Neuronal stem cell (in vitro differentiated cells): ENCODE data around the gene CXorf38.

Experiments
- DNase-seq: peaks from one replicate; pipeline ENCODE4 v3.0.0-alpha.2; 2013; ENCODE audit warnings: low spot score
- H2AFZ ChIP-seq: one replicate; pipeline ENCODE4 v1.6.1; 2013; ENCODE audit warnings: mild to moderate bottlenecking, low read length, inconsistent platforms
- H2AK5ac ChIP-seq: 2 replicates; pipeline ENCODE4 v1.6.1; 2013; ENCODE audit warnings: low read depth, mild to moderate bottlenecking, inconsistent platforms, low read length, moderate library complexity, mixed read lengths
- H2BK120ac ChIP-seq: 2 replicates; pipeline ENCODE4 v1.6.1; 2013; ENCODE audit warnings: low read depth, mild to moderate bottlenecking, inconsistent platforms, low read length, moderate library complexity, mixed read lengths
- H2BK12ac ChIP-seq: one replicate; pipeline ENCODE4 v1.6.1; 2013; ENCODE audit warnings: low read length, inconsistent platforms
- H2BK15ac ChIP-seq: 2 replicates; pipeline ENCODE4 v1.6.1; 2013; ENCODE audit warnings: mild to moderate bottlenecking, low read length, inconsistent platforms, mixed read lengths
- H2BK5ac ChIP-seq: one replicate; pipeline ENCODE4 v1.6.1; 2013; ENCODE audit warnings: inconsistent platforms, mild to moderate bottlenecking, low read length, moderate library complexity
- H3K14ac ChIP-seq: one replicate; pipeline ENCODE4 v1.6.1; 2013; ENCODE audit warnings: low read length, inconsistent platforms
- H3K18ac ChIP-seq: 2 replicates; pipeline ENCODE4 v1.6.1; 2013; ENCODE audit warnings: low read length, inconsistent platforms
- H3K23ac ChIP-seq: 2 replicates; pipeline ENCODE4 v1.6.1; 2013; ENCODE audit warnings: low read depth, mild to moderate bottlenecking, mixed read lengths, low read length, inconsistent platforms; ENCODE audit not compliant: poor library complexity
- H3K27ac ChIP-seq: replicated peaks from 3 replicates; pipeline ENCODE4 v1.5.1; 2013; ENCODE audit warnings: low read length, inconsistent platforms
- H3K27me3 ChIP-seq, 3 experiments: 2 replicates each; pipeline ENCODE4 v1.6.1; 2013; ENCODE audit warnings: low read length in 3 of 3, mild to moderate bottlenecking in 2 of 3, inconsistent platforms in 1 of 3, low read depth in 1 of 3, mixed read lengths in 1 of 3, moderate library complexity in 1 of 3; ENCODE audit not compliant: control insufficient read depth in 3 of 3, insufficient read depth in 3 of 3
- H3K36me3 ChIP-seq, 2 donors: replicated peaks in 1 of 2; 2 replicates each; pipeline ENCODE4 v1.6.1; 2013; ENCODE audit warnings: low read length in 2 of 2; ENCODE audit not compliant: control insufficient read depth in 2 of 2, insufficient read depth in 2 of 2
- H3K4ac ChIP-seq: 2 replicates; pipeline ENCODE4 v1.6.1; 2013; ENCODE audit warnings: inconsistent platforms, mild to moderate bottlenecking, low read length, moderate library complexity
- H3K4me1 ChIP-seq, 2 donors: 1 replicate in 1 of 2; 2 replicates in 1 of 2; pipeline ENCODE4 v1.6.1; 2013; ENCODE audit warnings: low read length in 2 of 2, low read depth in 1 of 2; ENCODE audit not compliant: control insufficient read depth in 2 of 2, insufficient read depth in 1 of 2
- H3K4me2 ChIP-seq: one replicate; pipeline ENCODE4 v1.6.1; 2013; ENCODE audit warnings: mild to moderate bottlenecking, low read length, inconsistent platforms; ENCODE audit not compliant: insufficient read depth, poor library complexity, severe bottlenecking
- H3K4me3 ChIP-seq, 2 donors: 2 replicates each; pipeline ENCODE4 v1.5.1; 2013; ENCODE audit warnings: low read length in 2 of 2, mild to moderate bottlenecking in 2 of 2, inconsistent platforms in 1 of 2, moderate library complexity in 1 of 2
- H3K79me1 ChIP-seq: one replicate; pipeline ENCODE4 v1.6.1; 2013; ENCODE audit warnings: low read depth, mild to moderate bottlenecking, inconsistent platforms, low read length, moderate library complexity
- H3K9ac ChIP-seq: one replicate; pipeline ENCODE4 v1.6.1; 2013; ENCODE audit warnings: mild to moderate bottlenecking, low read depth, low read length, inconsistent platforms; ENCODE audit not compliant: poor library complexity
- H3K9me3 ChIP-seq, 2 donors: replicated peaks in 1 of 2; 2 replicates each; pipeline versions ENCODE3 to v1.6.1; 2013; ENCODE audit warnings: low read length in 2 of 2, mild to moderate bottlenecking in 2 of 2, inconsistent platforms in 1 of 2, low read depth in 1 of 2, mixed read lengths in 1 of 2, moderate library complexity in 1 of 2; ENCODE audit not compliant: control insufficient read depth in 2 of 2, insufficient read depth in 1 of 2
- H4K8ac ChIP-seq: one replicate; pipeline ENCODE4 v1.6.1; 2013; ENCODE audit warnings: low read depth, mild to moderate bottlenecking, inconsistent platforms, low read length, moderate library complexity
- H4K91ac ChIP-seq: one replicate; pipeline ENCODE4 v1.6.1; 2013; ENCODE audit warnings: low read length, low read depth, mild to moderate bottlenecking, inconsistent platforms; ENCODE audit not compliant: poor library complexity
- WGBS, 2 donors: extraction: QIAGEN DNeasy Blood & Tissue Kit; methylation state at CpG; one replicate each; pipeline ENCODE4 v1.1.7; 2013; ENCODE audit warnings: missing lambda C conversion rate in 2 of 2, mixed read lengths in 1 of 2; ENCODE audit not compliant: insufficient read length in 2 of 2, insufficient replicate concordance in 1 of 2; ENCODE audit errors: extremely low coverage in 2 of 2; 5-methylcytosine and 5-hydroxymethylcytosine counted together

Gene CXorf38

GRCh38 chrX:40663880-40664630, 16.7 kb upstream of the CXorf38 start:
- Histone ChIP-seq H3K4me1 (no peaks in the 10 kb centered on the region), H3K36me3 (peaks cover 13 to 77% of the 10 kb centered on the region in 2 donors), H3K9me3 (no peaks in the 10 kb centered on the region), H4K8ac (no peak overlapping the region), H3K4me2 (no peak overlapping the region), H3K14ac (no peak overlapping the region), H2BK15ac (no peak overlapping the region), H2AFZ (no peak overlapping the region), H2BK5ac (no peak overlapping the region), H2BK12ac (no peak overlapping the region), H3K4me3 (no peak overlapping the region), H3K9ac (no peak overlapping the region), H3K4ac (no peak overlapping the region), H3K27ac (no peak overlapping the region), H2BK120ac (no peak overlapping the region), H3K79me1 (peaks cover 1% of the 10 kb centered on the region), H3K27me3 (no peaks in the 10 kb centered on the region), H3K23ac (no peak overlapping the region), H2AK5ac (no peak overlapping the region), H3K18ac (no peak overlapping the region), H4K91ac (no peak overlapping the region)
- WGBS, 2 donors, result no CpG with 5 or more reads among the region's 6 CpGs
- no peak for DNase-seq

- no peak overlapping the region for H2BK120ac ChIP-seq
- H3K23ac ChIP-seq, result no peak overlapping the region
- H3K79me1 ChIP-seq, result peaks cover 1% of the 10 kb centered on the region
- no CpG with 5 or more reads among the region's 3 CpGs for WGBS, 2 donors
- H3K36me3 ChIP-seq, result peaks cover 13 to 75% of the 10 kb centered on the region in 2 donors
- H3K27ac ChIP-seq, result no peak overlapping the region
- H3K14ac ChIP-seq, result no peak overlapping the region
- no peak overlapping the region for H4K91ac ChIP-seq
- no peak overlapping the region for H3K18ac ChIP-seq
- no peak overlapping the region for H3K4me2 ChIP-seq
- H3K4me1 ChIP-seq, result no peaks in the 10 kb centered on the region
- H3K9ac ChIP-seq, result no peak overlapping the region
- no peak overlapping the region for H4K8ac ChIP-seq
- H3K27me3 ChIP-seq, result no peaks in the 10 kb centered on the region
- DNase-seq, result no peak
- H2BK15ac ChIP-seq, result no peak overlapping the region
- no peak overlapping the region for H2AK5ac ChIP-seq
- H2AFZ ChIP-seq, result no peak overlapping the region
- H2BK5ac ChIP-seq, result no peak overlapping the region
- no peak overlapping the region for H2BK12ac ChIP-seq
- no peak overlapping the region for H3K4me3 ChIP-seq
- no peaks in the 10 kb centered on the region for H3K9me3 ChIP-seq
- no peak overlapping the region for H3K4ac ChIP-seq
Measured at GRCh38 chrX:40663078-40663740, 15.8 kb upstream of the CXorf38 start.

GRCh38 chrX:40661489-40661888, 14.1 kb upstream of the CXorf38 start:
- no CpG with 5 or more reads among the region's 2 CpGs for WGBS, 2 donors
- Histone ChIP-seq H4K91ac (no peak overlapping the region), H3K27me3 (no peaks in the 10 kb centered on the region), H3K27ac (no peak overlapping the region), H2BK15ac (no peak overlapping the region), H2BK5ac (no peak overlapping the region), H3K9ac (no peak overlapping the region), H3K4ac (no peak overlapping the region), H3K4me2 (no peak overlapping the region), H3K14ac (no peak overlapping the region), H3K23ac (no peak overlapping the region), H3K9me3 (no peaks in the 10 kb centered on the region), H2AK5ac (no peak overlapping the region), H2AFZ (no peak overlapping the region), H2BK12ac (no peak overlapping the region), H3K36me3 (peaks cover 14 to 69% of the 10 kb centered on the region in 2 donors), H2BK120ac (no peak overlapping the region), H3K4me3 (no peak overlapping the region), H3K79me1 (peaks cover 1% of the 10 kb centered on the region), H4K8ac (no peak overlapping the region), H3K4me1 (no peaks in the 10 kb centered on the region), H3K18ac (no peak overlapping the region)
- no peak for DNase-seq

GRCh38 chrX:40660381-40660780, 13.0 kb upstream of the CXorf38 start:
- Histone ChIP-seq H3K14ac (no peak overlapping the region), H3K4me2 (no peak overlapping the region), H2AFZ (no peak overlapping the region), H3K9ac (no peak overlapping the region), H3K23ac (no peak overlapping the region), H4K8ac (no peak overlapping the region), H3K9me3 (no peaks in the 10 kb centered on the region), H3K4me3 (no peak overlapping the region), H2BK15ac (no peak overlapping the region), H2BK120ac (no peak overlapping the region), H3K27me3 (no peaks in the 10 kb centered on the region), H3K4me1 (no peaks in the 10 kb centered on the region), H3K18ac (no peak overlapping the region), H3K36me3 (peaks cover 13 to 60% of the 10 kb centered on the region in 2 donors), H4K91ac (no peak overlapping the region), H3K27ac (no peak overlapping the region), H2AK5ac (no peak overlapping the region), H3K79me1 (no peaks in the 10 kb centered on the region), H2BK12ac (no peak overlapping the region), H2BK5ac (no peak overlapping the region), H3K4ac (no peak overlapping the region)
- WGBS, 2 donors, result no CpG with 5 or more reads among the region's 5 CpGs
- no peak for DNase-seq
